ENCODE measurements around the gene FAXC.
A peak's percentile ranks its signal among the peaks of the same experiment; 100 is the strongest.
"Not testable (repeated sequence)": the region's sequence is repeated elsewhere in the genome, so short reads cannot be mapped to it uniquely, and the experiment has no call there.

The FAXC gene

DNA sequence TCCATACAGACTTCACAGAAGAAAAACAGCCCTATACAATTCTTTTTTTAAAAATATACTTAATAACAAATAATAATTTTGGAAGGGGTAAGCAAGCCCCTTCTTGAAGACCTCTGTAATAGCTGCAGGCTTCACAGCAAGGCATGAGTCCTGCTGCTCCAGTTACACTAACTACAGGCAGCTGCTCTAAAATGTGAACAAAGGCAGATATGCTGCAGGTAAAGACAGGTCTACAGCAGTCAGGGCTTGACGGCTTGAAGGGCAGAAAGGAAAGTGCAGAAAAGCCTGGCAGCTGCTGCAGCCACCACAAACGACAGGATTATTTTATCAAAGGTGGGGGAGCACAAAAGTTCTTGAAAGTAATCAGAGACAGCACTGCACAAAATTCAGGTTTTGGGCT, 11.3 kb downstream of the FAXC start:
- no peak for DNase-seq

DNA sequence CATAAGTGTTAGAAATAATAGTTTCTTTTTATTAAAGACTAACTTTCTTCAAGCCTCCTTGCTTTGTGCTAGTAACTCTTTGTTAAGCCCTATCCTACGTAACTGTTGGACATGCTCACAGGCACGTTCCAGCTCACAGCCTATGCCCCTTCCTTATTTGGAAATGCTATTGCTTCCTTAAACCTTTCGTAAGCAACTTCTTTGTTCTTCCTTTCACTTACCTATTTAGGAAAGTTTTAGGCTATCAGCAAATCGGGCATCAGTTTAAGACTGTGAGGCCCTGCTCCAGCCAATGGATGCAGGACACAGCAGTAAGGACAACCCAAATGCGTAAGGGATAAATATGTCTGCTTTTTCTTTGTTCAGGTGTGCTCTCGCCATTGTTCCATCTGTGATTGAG, 14.2 kb downstream of the FAXC start:
- not testable (repeated sequence) for DNase-seq

DNA sequence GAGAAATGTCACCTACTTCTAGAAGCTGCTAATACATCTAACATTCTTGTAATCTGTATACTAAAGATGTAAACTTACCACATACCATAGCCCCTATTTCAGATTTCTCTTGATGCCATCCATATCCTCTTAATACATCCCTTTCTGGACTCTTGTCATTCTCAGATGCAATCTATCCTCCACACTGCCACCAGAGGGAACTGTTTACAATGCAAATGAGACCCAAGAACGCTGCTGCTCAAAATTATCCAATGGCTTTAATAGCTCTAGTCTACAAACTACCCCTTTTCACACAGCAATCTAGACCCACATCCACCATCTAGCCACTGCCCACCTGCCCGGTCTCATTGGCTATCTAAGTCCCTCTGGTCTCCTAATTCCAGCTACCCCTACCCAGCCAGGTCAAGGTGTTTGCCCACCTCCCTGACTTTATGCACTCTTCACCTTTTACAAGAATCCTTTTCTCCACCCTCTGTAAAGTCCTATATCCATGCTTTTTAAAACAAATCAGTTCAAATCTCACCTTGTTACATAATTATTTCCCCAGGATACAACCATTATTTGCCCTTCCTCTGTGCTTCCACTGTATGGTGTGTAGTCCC, 14.8 kb downstream of the FAXC start:
- no peak for DNase-seq

DNA sequence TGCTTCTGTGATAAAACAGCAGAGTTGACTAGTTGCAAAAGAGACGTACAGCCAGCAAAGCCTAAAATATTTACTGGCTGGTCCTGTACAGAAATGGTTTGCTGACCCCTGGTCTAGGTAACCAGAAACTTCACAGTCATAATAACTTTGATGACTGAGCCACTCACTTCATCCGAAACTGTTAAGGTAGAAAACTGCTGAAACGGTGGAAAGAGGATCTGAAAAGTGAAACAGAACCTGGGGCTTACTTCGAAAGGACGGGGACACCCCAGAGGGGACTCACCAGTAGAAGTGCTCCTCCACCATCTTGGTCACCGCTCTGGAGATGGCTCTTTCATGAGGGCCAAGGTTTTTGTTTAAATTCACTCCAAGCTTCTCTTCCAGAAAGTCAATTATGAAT, 16.4 kb downstream of the FAXC start:
- no peak for DNase-seq

DNA sequence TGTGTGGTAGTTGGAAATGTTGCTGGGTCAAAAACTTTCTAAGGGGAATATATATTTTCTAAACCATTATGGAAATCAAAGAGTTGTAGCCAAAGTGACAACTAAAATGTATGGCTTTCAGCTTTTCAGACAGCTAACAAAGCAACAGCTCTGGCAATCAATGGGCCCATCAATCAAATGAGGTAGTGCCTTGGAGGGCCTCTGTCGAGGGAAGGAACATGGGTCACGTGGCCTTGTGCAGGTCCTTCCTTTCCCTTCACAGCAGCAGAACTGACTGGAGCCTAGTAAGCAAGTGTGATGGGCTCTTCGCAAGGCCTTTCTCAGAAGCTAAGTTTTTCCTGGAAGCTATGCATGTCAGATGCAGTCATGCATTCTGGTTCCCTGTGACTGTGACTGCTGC, 17.9 kb downstream of the FAXC start:
- no peak for DNase-seq

DNA sequence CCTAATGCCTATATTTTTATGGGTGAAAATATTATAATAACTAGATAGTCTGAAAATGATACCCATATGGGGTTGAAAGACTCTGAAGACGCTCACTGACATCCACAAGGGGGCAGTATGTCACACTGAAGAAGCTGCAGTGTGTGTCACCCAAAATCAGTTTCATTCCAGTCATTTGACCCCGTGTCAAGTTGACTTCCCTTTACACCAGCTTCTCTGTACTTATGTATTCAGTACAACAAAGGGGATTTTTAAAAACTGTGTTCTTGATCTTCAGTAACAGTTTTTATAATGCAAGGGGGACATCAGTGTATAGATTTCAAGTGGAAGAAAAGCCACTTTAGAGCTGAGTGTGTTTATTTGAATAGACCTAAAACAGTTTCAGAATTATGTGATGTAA, 19.3 kb downstream of the FAXC start:
- peak; percentile 57 for DNase-seq

DNA sequence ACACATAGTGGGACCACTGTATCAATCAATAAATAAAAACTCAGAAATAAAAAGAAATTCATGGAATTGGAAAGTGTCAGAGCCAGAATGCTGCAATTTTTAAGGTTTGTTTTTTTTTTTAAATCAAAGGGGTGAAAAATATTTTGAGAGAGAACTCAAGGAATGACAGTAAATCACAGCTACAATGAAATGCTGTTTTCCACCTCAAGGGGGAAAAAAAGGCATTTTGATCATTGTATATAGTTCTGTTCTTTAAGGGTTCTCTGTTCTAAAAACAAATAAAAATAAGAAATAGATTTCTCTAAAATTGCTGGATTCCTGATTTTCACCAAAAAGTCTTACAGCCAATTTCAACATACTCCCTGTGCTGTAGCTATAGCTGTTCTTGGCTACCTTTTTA, 24.5 kb downstream of the FAXC start:
- DNase-seq: no peak

DNA sequence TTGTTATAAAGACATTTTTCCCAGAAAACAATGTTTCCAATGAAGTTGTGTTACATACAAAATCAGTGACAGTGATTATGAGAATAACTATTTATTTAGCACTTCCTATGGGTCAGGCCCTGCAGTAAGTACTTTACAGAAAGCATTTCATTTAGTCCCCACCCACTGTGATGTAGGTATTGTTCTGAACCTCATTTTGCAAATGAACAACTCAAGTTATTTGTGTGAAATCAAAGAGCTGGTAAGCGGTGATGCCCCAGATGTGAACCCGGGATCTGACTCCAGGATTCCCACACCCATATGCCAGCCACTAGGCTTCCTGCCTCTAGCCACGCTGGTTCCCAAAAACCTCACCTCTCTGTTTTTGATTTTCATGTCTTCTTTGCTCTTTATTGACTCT, 30.9 kb downstream of the FAXC start:
- DNase-seq: no peak

DNA sequence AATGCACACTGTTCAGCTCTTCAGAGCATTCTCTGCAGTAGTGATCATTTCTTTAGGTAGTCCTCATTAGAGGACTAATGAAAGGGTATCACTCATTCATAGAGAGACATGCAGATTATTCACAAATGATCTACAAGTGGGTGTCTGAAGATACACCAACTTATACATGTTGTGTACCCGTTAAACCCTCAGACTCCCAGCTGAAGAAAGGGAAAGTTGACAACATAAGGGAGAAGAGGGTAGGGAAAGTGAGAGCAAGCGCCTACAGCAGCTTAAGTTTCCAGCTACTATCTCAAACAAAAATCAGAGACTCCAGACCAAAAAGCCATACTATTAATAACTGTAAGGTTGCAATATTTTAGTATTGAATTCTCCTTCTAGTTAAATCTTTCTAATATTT, 37.1 kb downstream of the FAXC start:
- no peak for DNase-seq

DNA sequence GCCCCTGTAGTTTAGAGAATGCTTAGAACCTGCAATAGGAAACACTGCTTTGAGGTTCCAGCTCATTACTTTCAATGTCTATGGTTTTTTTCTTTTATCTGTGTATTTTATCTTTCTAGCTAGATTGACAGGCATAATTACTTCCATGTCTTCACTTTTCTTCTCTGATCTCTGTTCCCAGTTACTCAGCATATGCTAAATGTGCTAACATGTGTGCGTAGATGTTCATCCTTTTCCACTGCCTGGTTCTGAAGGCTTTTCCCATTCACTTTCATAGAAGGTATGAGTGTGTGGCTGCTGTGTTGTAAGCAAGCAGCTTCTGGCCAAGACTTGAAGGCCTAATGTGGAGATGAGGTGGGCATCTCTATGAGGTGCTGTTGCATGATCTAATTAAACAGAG, 38.9 kb downstream of the FAXC start:
- DNase-seq: no peak

DNA sequence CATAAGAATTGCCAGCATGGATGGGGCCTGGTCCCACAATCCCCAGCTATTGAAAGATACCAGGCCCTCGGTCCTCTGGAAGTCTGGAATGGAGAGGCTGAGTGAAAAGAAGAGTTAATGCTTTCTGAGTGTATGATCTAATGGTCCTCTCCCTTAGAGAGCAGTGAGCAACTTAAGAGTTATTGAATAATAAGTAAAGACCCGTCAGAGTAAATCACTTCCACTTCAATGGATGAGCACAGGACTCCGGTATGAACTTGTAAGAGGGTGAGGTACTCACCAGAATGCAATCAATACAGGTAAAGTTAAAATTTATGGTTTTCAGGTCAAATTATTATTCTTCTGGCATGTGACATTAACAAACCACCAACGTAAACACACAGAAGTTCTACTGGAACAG, 39.9 kb downstream of the FAXC start:
- DNase-seq: no peak

DNA sequence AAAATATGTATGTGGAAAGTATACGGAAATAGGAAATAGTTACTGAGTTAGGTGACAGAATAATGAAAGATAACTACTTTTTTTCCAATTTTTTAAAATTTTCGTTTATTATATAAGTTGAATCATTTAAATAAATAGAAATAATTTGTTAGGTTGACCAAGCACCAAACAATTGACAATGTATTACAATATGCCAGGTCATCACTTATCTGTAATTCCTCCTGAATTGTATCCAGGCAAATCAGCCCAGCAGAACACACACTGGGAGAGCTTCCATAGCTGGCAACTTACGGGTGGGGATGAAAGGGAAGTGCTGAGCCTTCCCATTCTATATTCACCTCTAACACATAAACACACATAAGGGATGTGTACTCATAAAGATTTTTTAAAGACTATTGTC, 40.7 kb downstream of the FAXC start:
- no peak for DNase-seq

DNA sequence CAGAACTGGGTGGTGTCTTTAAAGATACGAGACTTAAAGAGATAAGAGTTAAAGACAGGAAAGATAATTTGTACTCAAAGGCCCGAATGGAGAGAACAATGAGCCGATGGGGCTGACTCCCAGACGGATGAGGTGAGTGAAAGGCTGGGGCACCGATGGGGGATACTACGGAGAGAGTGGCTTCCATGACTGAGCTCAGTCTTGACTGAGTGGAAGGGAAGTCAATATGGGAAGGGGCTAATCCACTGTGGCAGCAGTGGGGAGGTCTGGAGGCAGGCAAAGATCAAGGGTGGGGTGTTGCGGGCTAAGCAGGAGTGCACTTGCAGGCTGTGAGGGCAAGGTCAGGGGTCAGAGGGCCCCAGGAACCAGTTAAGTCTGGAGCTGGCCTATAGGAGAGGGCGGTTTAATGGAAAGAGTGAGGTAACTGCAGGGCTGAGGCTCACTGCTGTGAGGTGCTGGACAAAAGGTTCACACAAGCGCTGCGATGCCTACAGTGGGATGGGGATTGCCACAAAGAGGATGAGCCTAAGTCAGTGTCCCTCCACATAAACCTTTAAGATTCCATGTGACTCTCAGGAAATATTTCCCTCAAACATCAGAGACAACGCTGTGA, 42.1 kb downstream of the FAXC start:
- DNase-seq: no peak

DNA sequence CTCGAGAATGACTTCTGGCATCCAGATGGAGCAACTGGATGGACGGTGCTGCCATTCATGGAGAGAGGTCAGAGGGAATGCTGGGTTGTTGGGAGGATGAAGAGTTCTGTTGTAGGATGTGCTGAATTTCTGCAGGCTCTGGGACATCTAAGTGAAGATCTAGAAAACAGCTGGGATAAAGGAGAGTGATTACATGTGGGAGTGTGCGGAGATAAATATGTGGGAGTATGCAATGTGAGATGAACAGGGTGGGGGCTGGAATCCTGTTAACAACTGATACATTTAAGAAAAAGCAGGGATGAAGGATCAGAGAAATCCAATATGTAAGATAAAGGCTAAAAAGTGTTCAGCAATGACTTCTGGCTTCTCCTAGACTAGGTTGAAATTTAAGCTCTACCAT, 43.1 kb downstream of the FAXC start:
- DNase-seq: no peak

DNA sequence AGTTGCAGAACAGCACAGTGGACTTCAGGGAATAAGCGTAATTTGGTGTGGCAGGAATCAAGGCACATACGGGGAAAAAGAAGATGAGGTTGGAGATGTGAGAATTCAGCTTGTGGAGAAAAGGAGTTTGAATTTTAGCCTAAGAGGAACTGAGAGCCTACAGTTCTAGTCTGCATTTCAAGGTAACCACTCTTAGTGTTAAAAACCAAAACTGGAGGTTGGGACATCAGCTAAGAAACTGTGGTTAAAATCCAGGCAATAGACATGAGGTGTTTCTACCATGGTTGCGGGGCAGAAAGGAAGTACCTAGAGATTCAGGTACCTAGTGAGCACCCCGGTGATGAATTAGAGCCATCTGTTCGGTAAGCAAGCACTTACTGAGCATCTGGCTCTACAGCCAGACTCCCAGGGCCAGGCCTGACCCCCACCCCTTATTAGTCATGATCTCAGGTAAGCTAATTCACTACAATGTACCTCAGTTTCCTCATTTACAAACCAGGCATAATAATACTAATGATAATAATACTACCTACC, 44.4 kb downstream of the FAXC start:
- DNase-seq: no peak

DNA sequence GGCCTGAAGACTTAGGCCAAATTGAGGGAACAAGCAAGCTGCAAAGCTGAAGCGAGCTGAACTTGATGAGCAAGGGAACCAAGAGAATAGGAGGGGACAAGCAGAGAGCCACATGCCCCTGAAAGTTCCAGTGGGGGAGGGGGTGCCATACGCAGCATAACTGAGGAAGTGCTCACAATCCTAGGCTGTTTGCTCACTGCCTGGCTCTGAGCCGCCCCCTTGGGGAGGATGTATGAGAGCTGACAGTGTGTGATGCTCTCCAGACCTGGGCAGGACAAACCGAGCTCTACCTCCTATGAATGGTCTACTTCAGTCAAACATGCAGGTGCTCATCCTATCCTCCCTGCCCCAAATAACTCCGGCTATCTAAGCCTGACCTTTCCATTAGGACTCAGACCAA, 52.1 kb downstream of the FAXC start:
- no peak for DNase-seq

DNA sequence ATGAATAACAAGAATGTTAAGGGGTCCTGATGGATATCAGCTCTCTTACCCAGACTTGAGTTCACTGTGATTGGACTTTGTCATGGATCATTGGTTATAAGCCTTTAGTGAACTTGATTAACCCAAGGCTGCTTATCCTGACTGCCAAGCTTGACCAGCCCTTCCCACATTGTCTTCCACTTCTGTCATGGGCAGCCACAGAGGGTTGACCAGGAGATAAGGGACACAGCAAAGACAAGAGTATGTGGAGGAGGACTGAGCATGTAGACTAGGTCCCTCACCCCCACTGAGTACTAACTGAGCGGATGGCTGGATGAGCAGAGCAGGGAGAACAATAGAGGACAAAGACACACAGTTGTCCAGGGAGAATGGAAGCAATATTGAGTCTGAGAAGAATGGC, 52.5 kb downstream of the FAXC start:
- no peak for DNase-seq

DNA sequence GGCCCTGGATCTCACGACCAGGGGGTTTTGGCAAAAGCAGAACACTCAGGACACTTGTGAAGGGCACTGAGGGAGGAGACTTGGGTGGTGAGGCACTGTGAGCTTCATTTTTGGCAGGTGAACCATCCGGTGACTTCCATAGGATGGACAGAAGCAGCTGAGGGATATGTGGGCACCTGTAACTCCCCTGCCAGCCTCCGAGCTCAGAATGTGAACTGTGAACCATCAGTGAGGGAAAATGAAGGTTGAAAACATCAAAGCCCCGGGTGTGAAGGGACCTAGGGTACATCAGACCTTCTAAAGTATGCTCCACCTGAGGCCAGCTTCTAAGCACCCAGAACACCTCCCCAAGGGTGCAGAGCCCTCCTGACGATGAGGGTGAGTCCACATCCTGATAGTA, 53.2 kb downstream of the FAXC start:
- no peak for DNase-seq

DNA sequence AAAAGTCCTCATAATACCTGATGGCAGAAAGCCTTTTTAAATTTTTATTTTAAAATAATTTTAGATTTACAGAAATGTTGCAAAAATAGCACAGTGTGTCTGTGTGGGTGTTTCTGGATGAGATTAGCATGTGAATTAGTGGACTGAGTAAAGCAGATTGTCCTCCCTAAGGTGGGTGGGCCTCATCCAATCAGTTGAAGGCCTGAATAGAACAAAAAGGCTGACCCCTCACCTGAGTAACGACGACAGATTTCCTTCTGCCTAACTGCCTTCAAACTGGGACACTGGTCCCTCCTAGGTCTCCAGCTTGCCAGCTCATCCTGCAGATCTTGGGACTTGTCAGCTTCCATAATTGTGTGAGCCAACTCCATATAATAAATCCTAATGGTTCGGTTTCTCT, 54.2 kb downstream of the FAXC start:
- no peak for DNase-seq

DNA sequence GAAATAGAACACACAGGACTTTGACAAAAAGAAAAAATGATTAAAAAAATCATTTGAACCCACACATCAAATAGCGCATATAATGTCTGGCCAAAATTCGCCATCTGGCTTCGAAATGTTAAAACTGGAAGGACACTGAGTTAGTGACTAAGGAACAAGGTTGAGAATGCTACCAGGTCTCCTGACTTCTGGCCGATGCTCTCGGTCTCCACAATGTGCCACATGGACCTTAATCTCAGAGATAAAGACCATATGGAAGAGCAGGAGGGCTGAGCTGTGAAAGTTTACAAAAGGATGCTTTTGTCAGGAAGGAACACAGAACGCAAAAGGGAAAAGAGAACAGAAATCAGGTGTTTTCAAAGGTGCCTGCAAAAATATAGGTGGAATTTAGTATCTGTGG, 54.7 kb downstream of the FAXC start:
- DNase-seq: no peak

DNA sequence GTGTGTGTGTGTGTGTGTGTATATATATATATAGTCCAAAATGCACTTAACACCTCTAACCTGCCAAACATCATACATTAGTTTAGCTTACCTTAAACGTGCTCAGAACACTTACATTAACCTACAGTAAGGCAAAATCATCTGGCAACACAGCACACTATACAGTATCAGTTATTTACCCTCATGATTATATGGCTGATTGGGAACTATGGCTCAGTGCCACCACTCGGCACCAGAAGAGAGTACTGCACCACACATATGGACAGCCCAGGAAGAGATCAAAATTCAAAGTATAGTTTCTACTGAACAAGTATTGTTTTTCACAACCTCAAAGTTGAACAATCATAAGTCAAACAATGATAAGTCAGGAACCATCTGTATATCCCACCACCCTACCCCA, 59.8 kb downstream of the FAXC start:
- DNase-seq: no peak

DNA sequence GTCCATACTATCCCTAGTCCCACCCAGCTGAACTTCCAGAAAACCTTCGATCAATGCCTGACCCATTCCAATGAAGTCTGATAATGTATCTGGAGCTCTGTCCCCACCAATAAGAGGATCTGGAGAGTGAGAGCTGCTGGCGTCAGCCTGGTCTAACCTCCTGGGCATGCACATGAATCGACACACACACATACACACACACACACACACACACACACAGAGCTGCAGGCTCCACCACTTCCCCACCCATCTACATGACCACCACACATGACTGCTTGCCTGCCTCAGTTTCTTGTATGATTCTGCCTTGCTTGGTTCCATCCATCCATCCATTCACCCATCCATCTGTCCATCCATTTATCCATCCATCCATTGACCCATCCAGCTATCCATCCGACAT, 60.8 kb downstream of the FAXC start:
- no peak for DNase-seq

DNA sequence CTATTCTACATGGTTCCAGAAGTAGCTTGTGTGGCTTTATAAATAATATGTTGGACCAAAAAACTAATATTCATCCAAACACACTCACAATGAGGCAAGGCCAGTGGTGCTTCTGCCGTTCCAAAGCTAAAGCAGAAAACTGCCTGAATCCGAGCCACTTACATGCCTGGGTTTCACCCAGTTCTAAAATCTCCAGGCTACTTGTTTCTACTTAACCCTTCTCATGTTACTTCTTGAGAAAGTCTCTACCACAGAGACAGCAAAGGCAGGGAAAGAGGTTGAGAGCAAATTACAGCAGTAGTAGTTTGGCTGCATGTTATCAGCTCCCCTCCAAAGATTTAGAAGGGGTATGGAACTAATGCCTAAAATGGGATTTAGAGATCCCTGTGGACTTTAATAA, 62.0 kb downstream of the FAXC start:
- DNase-seq: no peak

DNA sequence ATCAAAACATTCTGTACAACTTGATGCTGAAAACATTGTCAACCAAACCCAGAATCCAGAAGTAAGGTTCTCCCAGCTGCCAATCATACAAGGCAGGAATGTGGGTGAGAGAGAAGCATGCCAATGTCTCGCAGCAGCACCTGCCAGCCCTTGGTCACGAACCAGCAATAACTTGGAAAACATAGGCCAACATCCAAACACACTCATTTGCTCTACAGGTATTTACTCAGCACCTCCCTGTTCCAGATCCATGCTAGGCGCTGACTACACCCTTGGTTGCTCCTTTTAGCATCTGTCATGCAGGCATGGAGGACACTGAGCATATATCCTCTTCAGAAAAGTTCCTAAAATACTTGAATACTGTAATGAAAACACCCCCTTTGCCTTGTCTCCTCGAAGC, 63.6 kb downstream of the FAXC start:
- no peak for DNase-seq

DNA sequence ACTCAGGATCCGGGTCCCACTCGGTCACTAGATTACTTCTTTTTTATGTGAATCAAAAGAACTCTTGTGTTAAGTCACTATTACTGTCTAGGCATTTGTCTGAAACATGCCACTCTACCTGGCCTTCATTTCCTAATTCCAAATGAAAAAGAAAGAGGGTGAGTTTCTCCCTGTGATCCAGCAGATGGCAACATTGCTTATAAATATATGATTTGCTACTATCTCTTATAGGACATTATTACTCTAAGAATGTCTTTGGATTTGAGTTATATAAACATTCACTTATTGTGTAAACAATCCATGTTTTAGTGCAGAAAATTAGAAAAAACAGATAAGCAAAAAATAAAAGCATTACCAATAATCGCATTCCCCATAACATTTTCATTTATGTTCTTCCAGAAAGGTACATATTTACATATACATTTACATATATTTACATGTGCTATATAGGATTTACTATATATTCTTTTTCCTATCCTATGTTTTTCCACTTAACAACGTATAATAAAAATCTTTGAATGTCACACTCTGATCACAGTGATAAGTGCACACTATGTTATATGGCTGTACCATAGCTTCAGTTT, 66.9 kb downstream of the FAXC start:
- DNase-seq: no peak

All from CD4-positive, alpha-beta T cell treated with Interleukin-17A for 4 hours (primary cell).